GM15510 (cell line): ENCODE measurements around the gene ZFYVE21.

Experiments used
- POLR2A ChIP-seq: IDR thresholded peaks from 3 replicates; pipeline ENCODE4 v1.6.1; 2011; ENCODE audit warnings: borderline replicate concordance; ENCODE audit not compliant: insufficient read length; ENCODE audit errors: extremely low read depth

ZFYVE21 gene

DNA sequence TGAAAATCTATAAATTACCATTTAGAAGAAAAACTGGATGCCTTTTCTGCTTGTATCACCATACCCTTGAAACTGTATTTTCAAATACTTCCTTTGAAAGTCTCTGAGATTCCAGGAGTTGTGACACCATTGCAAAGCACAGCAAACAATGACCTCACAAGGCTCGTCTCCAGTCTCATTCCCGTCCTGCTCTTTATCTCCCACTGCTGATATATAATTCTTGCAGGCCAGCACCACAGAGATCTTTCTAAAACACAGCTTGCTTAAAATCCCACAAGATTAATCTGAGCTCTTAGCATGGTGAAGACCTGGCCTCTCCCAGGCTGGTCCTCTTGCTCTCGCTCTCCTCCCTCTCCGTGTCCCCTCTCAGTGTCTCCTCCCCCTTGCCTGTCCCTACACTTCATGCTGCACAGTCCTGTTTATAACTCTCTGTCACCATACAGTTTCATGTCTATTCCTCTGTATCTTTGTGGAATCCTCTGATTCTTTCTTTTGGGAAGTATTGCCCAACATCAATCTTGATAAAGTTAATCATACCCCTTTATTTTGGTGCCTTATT is 51.8 kb downstream of the ZFYVE21 start:
- no peak for TF ChIP-seq POLR2A

DNA sequence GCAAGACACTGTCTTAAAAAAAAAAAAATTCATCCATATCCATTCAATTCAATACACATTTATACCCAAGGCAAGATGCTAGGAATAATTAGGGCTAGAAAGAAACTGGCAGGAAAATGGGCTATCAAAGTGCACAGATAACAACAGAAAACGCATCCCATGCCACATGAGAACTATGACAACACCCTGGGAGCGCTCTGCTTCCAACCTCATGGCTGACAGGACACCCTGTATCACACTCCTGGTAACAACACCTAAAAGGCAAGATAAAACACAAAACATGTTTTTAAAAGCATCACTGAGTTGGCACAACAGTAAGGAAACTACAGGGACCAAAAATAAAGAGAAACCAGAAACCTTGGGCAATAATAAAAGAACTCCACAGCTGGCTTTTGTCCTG is 54.9 kb downstream of the ZFYVE21 start:
- TF ChIP-seq POLR2A, result no peak

DNA sequence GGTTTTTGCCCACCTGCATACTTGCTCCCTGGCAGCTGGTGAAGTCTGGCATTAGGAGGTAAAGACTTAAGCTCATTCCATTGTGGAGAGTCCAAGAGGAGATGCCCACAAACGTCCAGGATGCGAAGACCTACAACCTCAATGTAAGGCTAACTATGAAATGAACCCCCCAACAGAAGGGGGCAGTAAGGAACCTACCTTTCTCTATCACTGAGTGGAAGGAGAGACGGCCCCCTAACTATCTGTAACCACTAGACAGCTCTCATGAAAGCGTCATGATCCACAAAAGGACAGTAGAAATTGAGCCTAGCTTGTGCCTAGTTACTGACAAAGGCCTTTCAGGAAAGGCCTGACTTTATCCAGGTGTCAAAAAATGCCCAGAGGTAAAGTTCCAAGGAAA is 55.3 kb downstream of the ZFYVE21 start:
- no peak for TF ChIP-seq POLR2A

DNA sequence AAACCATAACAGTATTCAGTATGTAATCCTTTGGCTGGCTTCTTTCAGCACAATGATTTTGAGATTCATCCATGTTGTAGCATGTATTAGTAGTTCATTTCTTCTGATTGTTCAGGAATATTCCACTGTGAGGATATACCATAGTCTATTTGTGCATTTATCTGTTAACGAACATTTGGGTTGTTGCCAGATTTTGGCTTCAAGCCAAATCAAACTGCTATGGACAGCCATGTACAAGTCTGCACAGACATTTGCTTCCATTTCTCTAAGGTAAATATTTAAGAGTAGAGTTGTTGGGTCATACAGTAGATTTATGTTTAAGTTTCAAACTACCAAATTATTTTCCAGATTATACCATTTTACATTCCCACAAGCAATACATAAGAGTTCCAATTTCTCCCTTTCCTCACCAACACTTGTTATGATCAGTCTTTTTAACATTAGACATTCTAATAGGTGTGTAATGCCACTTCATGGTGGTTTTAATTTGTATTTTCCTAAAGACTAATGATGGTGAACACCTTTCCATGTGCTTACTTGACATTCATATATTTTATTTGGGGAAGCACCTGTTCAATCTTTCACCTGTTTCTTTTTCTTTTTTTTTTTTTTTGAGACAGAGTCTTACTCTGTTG is 56.6 kb downstream of the ZFYVE21 start:
- no peak for TF ChIP-seq POLR2A

DNA sequence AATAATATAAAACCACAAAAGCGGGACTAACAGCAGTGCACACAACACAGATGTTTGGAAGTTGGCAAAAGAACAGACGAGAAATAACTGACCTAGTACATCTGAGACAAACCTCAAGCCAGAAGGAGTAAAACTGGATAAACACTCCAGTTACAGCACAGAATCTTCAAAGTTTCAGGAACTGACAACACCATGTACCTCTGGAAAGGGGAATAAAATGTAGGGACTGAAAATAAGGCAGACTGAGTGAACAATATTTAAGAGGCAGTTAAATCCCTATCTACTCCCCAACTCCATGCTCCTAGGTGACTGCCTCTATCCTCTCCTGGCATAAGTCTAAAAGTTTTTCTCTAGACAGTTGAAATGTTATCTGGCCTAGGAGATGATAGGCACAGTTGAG is 57.9 kb downstream of the ZFYVE21 start:
- TF ChIP-seq POLR2A, result no peak

DNA sequence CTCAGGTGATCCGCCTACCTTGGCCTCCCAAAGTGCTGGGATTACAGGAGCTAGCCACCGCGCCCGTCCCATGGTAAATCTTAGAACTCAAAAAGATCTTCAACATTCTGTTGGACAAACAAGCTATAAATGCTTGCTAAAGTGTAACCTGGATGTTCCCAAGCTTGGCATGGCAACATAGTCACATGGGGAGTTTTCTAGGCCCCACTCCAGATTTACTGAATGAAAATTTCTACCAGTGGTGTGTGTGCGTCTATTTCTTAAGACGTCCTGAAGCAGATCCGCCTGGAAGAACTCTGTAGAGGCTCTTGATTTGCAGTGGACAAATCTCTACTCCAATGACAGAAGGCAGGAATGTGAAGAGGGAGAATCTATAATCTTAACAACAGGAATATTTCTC is 59.9 kb downstream of the ZFYVE21 start:
- TF ChIP-seq POLR2A, result no peak

DNA sequence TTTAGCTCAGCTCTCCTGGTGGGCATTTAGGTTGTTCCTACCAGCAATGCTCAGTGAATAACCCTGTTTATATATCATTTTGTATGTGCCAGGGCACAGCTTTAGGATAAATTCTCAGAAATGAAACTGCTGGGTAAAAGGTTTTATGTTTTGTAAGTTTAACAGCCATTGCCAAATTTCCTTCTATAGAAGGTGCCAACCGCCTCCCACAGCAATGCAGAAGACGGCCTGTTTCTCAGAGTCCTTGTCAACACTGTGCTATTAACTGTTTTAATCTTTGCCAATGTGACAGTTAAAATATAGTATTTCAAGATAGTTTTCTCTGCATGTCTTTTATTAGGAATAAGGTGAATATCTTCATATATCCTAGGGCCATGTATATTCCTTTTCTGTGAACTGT is 66.8 kb downstream of the ZFYVE21 start:
- TF ChIP-seq POLR2A, result no peak
